Nephron progenitor cell (in vitro differentiated cells): ENCODE data around the gene ITLN1.
"Not testable (repeated sequence)": the region's sequence is repeated elsewhere in the genome, so short reads cannot be mapped to it uniquely, and the experiment has no call there.

ENCODE experiments used
- DNase-seq: peaks from one replicate; pipeline ENCODE4 v3.0.0; 2021
- H3K27ac Mint-ChIP-seq: 2 replicates; pipeline ENCODE4 v1.8.0; 2021; ENCODE audit warnings: mild to moderate bottlenecking, moderate library complexity, mixed read lengths
- H3K27me3 Mint-ChIP-seq: 2 replicates; pipeline ENCODE4 v1.8.0; 2021; ENCODE audit warnings: mild to moderate bottlenecking, low read depth, mixed read lengths; ENCODE audit not compliant: poor library complexity
- H3K36me3 Mint-ChIP-seq: 2 replicates; pipeline ENCODE4 v1.8.0; 2021; ENCODE audit warnings: low read depth, mixed read lengths
- H3K4me1 Mint-ChIP-seq: 2 replicates; pipeline ENCODE4 v1.8.0; 2021; ENCODE audit warnings: mixed read lengths
- H3K4me3 Mint-ChIP-seq: 2 replicates; pipeline ENCODE4 v1.8.0; 2021; ENCODE audit warnings: mild to moderate bottlenecking, moderate library complexity, mixed read lengths
- H3K9me3 Mint-ChIP-seq: 2 replicates; pipeline ENCODE4 v1.8.0; 2021; ENCODE audit warnings: mild to moderate bottlenecking, moderate library complexity, mixed read lengths
- TF ChIP-seq, protein P1 (sequence below): fragments of 200-600 bp; sonication (generic); IDR thresholded peaks from 2 replicates; pipeline ENCODE4 v1.5.0; 2021; ENCODE audit warnings: antibody characterized with exemption

ITLN1 gene

DNA sequence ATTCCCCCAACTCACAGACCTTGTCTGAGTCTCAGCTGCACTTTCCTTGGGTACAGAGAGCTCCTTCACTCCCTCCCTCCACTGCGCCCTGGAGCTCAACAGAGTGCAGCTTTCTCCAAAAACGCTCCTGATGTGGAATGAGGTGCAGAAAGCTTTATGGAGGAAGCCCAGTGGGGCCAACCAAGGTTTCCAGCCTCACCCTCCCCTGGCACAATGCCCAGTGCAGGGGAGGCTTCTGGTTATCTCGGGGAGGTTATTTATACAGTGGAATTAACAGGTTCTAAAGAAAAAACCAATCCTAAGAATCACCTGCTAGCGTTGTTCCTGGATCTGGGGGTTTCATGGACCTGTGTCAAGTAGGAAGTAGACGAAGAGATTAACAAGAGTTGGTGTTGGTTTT, at the start of gene ITLN1:
Gene ITLN1 (minus strand): TSS at position 139 of the 400 bp plus-strand sequence. CDS start 303 bp downstream, outside the sequence.
- Mint-ChIP-seq H3K27ac (no peak within 1 kb of the TSS), H3K4me3 (no peak within 1 kb of the TSS), H3K9me3 (no peaks in the 10 kb centered on the region), H3K36me3 (no peaks in the 10 kb centered on the region), H3K27me3 (peaks cover 2% of the 10 kb centered on the region), H3K4me1 (no peaks in the 10 kb centered on the region)
- DNase-seq = no peak
- TF ChIP-seq, protein P1, sequence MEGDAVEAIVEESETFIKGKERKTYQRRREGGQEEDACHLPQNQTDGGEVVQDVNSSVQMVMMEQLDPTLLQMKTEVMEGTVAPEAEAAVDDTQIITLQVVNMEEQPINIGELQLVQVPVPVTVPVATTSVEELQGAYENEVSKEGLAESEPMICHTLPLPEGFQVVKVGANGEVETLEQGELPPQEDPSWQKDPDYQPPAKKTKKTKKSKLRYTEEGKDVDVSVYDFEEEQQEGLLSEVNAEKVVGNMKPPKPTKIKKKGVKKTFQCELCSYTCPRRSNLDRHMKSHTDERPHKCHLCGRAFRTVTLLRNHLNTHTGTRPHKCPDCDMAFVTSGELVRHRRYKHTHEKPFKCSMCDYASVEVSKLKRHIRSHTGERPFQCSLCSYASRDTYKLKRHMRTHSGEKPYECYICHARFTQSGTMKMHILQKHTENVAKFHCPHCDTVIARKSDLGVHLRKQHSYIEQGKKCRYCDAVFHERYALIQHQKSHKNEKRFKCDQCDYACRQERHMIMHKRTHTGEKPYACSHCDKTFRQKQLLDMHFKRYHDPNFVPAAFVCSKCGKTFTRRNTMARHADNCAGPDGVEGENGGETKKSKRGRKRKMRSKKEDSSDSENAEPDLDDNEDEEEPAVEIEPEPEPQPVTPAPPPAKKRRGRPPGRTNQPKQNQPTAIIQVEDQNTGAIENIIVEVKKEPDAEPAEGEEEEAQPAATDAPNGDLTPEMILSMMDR = no peak

DNA sequence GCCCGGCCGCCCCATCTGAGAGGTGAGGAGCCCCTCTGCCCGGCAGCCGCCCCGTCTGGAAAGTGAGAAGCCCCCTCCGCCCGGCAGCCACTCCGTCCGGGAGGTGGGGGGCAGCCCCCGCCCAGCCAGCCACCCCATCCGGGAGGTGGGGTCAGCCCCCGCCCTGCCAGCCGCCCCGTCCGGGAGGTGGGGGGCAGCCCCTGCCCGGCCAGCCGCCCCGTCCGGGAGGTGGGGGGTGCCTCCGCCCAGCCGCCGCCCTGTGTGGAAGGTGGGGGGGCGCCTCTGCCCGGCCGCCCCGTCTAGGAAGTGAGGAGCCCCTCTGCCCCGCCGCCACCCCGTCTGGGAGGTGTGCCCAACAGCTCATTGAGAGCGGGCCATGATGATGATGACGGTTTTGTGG, 48.3 kb upstream of the ITLN1 start:
- H3K4me3 Mint-ChIP-seq, DNase-seq, H3K36me3 Mint-ChIP-seq, H3K27ac Mint-ChIP-seq, H3K4me1 Mint-ChIP-seq: not testable (repeated sequence)
- Mint-ChIP-seq H3K9me3 (peaks cover 40% of the 10 kb centered on the region), H3K27me3 (peaks cover 15% of the 10 kb centered on the region)

DNA sequence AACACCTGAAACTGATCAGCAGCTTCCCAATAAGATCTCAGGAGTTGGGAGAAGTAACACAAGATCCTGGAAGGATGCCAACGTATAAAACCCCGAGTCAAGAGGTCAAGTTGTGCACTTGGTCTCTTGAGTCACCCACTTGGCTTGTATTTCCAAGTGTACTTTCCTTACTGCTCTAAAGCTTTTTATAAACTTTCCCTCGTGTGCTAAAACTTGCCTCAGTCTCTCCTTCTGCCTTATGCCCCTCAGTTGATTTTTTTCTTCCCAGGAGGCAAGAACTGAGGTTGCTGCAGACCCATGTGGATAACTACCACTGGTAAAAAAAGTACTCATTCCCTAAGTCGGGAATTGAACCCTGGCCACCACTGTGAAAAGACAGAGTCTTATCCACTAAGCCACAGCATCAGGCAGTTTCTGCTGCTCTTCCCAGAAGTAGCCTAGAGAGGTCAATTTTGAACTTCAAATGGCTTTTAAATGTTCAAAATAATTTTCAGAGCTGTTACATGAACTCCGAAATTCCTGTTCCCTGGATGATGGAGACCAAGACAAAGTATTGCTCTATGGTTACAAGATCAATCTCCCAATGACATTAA, 40.8 kb upstream of the ITLN1 start:
- H3K4me1 Mint-ChIP-seq = no peaks in the 10 kb centered on the region
- H3K27me3 Mint-ChIP-seq = peaks cover 2% of the 10 kb centered on the region
- H3K36me3 Mint-ChIP-seq = peaks cover 4% of the 10 kb centered on the region
- TF ChIP-seq, protein P1 = no peak
- H3K9me3 Mint-ChIP-seq = peaks cover 64% of the 10 kb centered on the region
- H3K27ac Mint-ChIP-seq = no peak overlapping the region
- DNase-seq = no peak
- H3K4me3 Mint-ChIP-seq = no peak overlapping the region

DNA sequence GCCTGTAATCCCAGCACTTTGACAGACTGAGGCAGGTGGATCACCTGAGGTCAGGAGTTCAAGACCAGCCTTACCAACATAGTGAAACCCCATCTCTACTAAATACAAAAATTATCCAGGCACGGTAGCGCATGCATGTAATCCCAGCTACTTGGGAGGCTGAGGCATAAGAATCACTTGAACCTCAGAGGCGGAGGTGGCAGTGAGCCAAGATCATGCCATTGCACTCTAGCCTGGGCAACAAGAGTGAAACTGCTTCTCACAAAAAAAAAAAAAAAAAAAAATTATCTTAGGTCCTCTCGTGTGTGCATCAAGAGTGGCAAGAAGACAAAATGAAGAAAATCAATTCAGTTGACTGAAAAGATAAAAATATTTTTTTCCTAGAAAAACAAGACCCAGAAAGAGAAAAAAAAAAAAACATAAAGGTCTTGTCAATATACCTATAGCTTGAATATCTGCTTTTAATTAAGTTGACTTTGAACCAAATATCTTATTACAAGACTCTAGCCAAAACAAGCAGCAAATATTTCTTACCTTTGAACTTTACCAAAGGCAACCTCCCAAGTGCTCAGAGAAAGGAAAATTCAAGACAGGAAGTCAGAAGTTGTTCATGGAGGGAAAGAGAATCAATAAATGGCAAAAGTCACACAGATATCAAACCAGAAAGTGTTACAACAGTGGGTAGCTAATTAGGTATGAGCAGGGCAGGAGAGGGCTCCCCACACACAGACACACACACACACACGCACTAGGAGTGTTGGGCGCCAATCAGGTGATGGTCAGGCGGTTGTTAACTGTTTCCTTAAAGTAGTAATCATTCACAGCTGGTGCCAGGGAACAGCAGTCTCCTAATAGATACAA, 40.0 kb upstream of the ITLN1 start:
- no peak for DNase-seq
- Mint-ChIP-seq H3K4me1 (no peaks in the 10 kb centered on the region), H3K27ac (no peak overlapping the region), H3K9me3 (peaks cover 70% of the 10 kb centered on the region), H3K4me3 (no peak overlapping the region), H3K27me3 (peaks cover 5% of the 10 kb centered on the region), H3K36me3 (peaks cover 6% of the 10 kb centered on the region)
- TF ChIP-seq, protein P1 = no peak

DNA sequence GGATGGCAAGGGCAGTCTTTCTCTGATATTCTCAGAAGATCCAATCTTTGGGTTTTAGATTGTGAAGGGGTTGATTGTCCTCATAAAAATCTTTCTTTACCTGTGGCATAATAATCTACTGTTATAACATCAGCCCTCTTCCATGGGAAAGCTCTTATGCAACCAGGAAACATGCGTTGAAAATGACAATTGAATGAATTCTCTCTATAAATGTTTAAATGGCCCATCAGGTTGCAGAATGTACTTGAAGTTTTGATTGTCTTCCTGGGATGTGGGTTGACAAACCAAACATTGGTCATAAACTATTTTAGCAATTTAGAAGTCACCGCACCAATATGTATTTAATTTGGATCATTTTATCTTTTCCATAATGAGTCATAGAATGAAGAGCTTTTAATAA, 31.7 kb upstream of the ITLN1 start:
- TF ChIP-seq, protein P1 = no peak
- DNase-seq = no peak
- Mint-ChIP-seq H3K27ac (no peak overlapping the region), H3K4me1 (peaks cover 10% of the 10 kb centered on the region), H3K4me3 (no peak overlapping the region), H3K9me3 (peaks cover 31% of the 10 kb centered on the region), H3K27me3 (peaks cover 2% of the 10 kb centered on the region), H3K36me3 (peaks cover 6% of the 10 kb centered on the region)

DNA sequence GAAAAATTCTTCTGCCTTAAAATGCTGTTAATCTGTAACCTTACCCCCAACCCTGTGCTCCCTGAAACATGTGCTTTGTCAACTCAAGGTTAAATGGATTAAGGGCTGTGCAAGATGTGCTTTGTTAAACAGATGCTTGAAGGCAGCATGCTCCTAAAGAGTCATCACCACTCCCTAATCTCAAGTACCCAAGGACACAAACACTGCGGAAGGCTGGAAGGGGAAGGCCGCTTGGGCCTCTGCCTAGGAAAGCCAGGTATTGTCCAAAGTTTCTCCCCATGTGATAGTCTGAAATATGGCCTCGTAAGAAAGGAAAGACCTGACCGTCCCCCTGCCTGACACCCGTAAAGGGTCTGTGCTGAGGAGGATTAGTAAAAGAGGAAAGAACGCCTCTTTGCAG, 28.2 kb upstream of the ITLN1 start:
- peaks cover 10% of the 10 kb centered on the region for H3K4me1 Mint-ChIP-seq
- H3K9me3 Mint-ChIP-seq, DNase-seq, H3K27ac Mint-ChIP-seq, H3K27me3 Mint-ChIP-seq, H3K4me3 Mint-ChIP-seq, H3K36me3 Mint-ChIP-seq: not testable (repeated sequence)

DNA sequence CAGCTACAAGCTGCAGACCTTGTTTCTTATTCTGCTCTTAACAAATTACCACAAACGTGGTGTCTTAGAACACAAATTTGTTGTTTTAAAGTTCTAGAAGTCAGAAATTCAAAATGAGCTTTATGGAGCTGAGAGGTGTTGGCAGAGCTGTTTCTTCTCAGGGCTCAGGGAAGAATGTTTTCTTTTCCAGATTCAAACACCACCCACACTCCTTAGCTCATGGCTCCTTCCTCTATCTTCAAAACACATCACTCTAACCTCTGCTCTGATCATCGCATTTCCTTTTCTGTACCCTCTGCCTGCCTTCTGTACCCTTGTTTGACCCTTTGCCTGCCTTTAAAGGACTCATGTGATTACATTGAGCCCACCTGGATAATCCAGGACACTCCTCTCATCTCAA, 26.9 kb upstream of the ITLN1 start:
- H3K36me3 Mint-ChIP-seq = no peaks in the 10 kb centered on the region
- peaks cover 10% of the 10 kb centered on the region for H3K4me1 Mint-ChIP-seq
- H3K9me3 Mint-ChIP-seq = no peaks in the 10 kb centered on the region
- H3K27ac Mint-ChIP-seq = no peak overlapping the region
- no peak overlapping the region for H3K4me3 Mint-ChIP-seq
- H3K27me3 Mint-ChIP-seq = no peaks in the 10 kb centered on the region
- no peak for DNase-seq
- TF ChIP-seq, protein P1 = no peak
